Adrenal gland (tissue), 12 donors: Measurements from ENCODE around the gene RGS6. TPM values are rescaled to one million over a fixed set of nuclear protein-coding genes. Genes with fewer than 3 reads are reported as not detected.

Experiments used
- DNase-seq, 7 donors: peaks; one replicate each; pipeline ENCODE4 v3.0.0-alpha.2; 2019 to 2020
- H3K27ac ChIP-seq, 5 donors: fragments of 200-600 bp; sonication (generic) in 4 of 5; 1 replicate in 3 of 5; 2 replicates in 2 of 5; pipeline versions ENCODE4 v1.5.1 to v1.8.0; 2016 to 2020; ENCODE audit warnings: mild to moderate bottlenecking in 1 of 5
- H3K27me3 ChIP-seq: fragments of 200-600 bp; 2 replicates; pipeline ENCODE4 v1.8.0; 2021
- H3K36me3 ChIP-seq, 2 donors: fragments of 200-600 bp; replicated peaks in 1 of 2; 1 replicate in 1 of 2; 2 replicates in 1 of 2; pipeline versions ENCODE4 v1.5.1 to v1.8.0; 2018 to 2022
- H3K4me1 ChIP-seq, 2 donors: fragments of 200-600 bp; replicated peaks in 1 of 2; 1 replicate in 1 of 2; 2 replicates in 1 of 2; pipeline versions ENCODE4 v1.5.1 to v1.8.0; 2018 to 2021
- H3K4me3 ChIP-seq, 4 donors: fragments of 200-600 bp; sonication (generic) in 3 of 4; one replicate each; pipeline ENCODE4 v1.5.1; 2016 to 2018
- H3K9me3 ChIP-seq, 3 donors: fragments of 200-600 bp; sonication (generic) in 1 of 3; replicated peaks in 1 of 3; 1 replicate in 2 of 3; 2 replicates in 1 of 3; pipeline versions ENCODE4 v1.5.1 to v1.8.0; 2016 to 2021
- POLR2A ChIP-seq, 2 donors: fragments of 450-650 bp; IDR thresholded peaks; one replicate each; pipeline ENCODE4 v1.6.1; 2017; ENCODE audit warnings: antibody characterized with exemption in 2 of 2, mild to moderate bottlenecking in 2 of 2, moderate library complexity in 1 of 2
- WGBS, 4 donors: extraction: QIAGEN DNeasy Blood & Tissue Kit in 2 of 4; methylation state at CpG; one replicate each; pipeline versions ENCODE4 v1.1.5 to v1.1.7; 2013 to 2017; 5-methylcytosine and 5-hydroxymethylcytosine counted together
- intact Hi-C, 2 donors: fragments of 100-400 bp; cut with DNase I; formaldehyde crosslinking; loops; one replicate each; pipeline versions ENCODE4 v1.14.1 to v1.15.0; 2022 to 2023
- polyA plus RNA-seq, 3 donors: library from polyadenylated mRNA; stranded (reverse); fragments of 200-250 nt in 2 of 3; fragments of 350-450 nt in 1 of 3; fragmentation: Illumina TruSeq in 1 of 3; extraction: RNeasy Lipid Tissue Mini Kit (QIAGEN cat#74804) in 1 of 3; gene quantifications; one replicate each; pipeline ENCODE4 v1.2.3, GENCODE V29; 2013 to 2014
- total RNA-seq, 9 donors: library from RNA; depleted of rRNA in 4 of 9; stranded (reverse); fragments of >200 nt in 4 of 9; fragments of 120-200 nt in 1 of 9; fragmentation: NEBNext Ultra II Directional in 1 of 9; extraction: Animal tissue kit (Norgen Biotek cat#: 25700) in 1 of 9; gene quantifications; one replicate each; pipeline versions ENCODE4 v1.1.0 to v1.2.4, GENCODE V29; 2013 to 2023
- TF ChIP-seq, protein P1 (sequence below), 6 experiments: fragments of 450-650 bp in 4 of 6; fragments of 200-600 bp in 2 of 6; sonication (generic) in 1 of 6; IDR thresholded peaks; 1 replicate in 5 of 6; 2 replicates in 1 of 6; pipeline versions ENCODE4 v1.5.1 to v1.8.0; 2016 to 2021; ENCODE audit warnings: antibody characterized with exemption in 6 of 6, mild to moderate bottlenecking in 2 of 6, moderate library complexity in 1 of 6
- donor health status: healthy with polysubstance abuse.
- donor health status: Bipolar disorder and iron deficiency.
- donor health status: DM: yes; HTN: yes; CAD: no.
- donor health status: DM: no; HTN: no; CAD: no.
- donor health status: DM: no; HTN: no; CAD: no.
- donor health status: DM: yes; HTN: yes; CAD: no.

RGS6 gene
- total and polyA plus RNA-seq, 12 donors: 0.06 to 4.3 (median 0.41) TPM; not detected in 1

DNA sequence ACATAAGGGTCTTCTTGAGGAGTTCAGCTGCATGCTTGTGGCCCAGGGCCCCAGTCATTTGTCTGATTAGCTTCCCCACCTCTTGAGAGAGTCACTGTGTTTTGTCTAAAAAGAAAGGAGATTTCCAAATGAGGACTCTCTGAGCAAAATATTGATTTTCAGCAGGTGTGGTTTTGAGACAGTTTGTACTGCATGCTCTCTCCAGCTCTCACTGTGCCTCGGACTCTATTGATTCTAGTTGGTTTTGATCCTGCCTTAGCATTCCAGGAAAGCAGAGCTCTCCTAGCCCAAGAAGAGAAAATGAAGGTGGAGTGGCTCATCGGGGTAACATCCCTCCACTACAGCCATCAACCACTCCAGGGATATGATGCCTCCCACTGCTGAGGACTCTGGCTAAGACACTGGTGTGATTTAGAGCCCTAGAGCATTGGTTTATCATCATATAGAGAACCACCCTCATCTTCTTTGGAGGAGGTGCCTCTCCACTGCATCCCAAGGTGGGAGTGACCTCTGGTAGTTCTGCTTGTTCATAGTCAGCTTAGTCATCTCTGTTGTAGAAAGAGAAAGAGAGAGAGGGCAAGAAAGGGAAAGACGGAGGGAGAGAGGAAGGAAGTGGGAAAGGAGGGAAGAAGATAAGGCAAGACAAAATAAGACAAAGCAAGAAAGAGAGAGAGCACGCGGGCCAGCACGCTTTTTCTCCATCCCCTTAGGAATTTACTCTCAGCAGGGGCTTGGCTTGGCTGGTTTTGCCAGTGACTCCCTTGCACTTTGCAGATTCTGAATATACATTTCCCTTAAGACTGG is 596.0 kb downstream of the RGS6 start:
- no peak for TF ChIP-seq POLR2A (IDR thresholded peaks at IDR 0.05)
- TF ChIP-seq, protein P1, sequence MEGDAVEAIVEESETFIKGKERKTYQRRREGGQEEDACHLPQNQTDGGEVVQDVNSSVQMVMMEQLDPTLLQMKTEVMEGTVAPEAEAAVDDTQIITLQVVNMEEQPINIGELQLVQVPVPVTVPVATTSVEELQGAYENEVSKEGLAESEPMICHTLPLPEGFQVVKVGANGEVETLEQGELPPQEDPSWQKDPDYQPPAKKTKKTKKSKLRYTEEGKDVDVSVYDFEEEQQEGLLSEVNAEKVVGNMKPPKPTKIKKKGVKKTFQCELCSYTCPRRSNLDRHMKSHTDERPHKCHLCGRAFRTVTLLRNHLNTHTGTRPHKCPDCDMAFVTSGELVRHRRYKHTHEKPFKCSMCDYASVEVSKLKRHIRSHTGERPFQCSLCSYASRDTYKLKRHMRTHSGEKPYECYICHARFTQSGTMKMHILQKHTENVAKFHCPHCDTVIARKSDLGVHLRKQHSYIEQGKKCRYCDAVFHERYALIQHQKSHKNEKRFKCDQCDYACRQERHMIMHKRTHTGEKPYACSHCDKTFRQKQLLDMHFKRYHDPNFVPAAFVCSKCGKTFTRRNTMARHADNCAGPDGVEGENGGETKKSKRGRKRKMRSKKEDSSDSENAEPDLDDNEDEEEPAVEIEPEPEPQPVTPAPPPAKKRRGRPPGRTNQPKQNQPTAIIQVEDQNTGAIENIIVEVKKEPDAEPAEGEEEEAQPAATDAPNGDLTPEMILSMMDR (IDR thresholded peaks at IDR 0.05): no peak
- no peak overlapping the region for H3K27ac ChIP-seq
- H3K4me1 ChIP-seq: peaks cover 0 to 10% of the 10 kb centered on the region in 2 donors
- intact Hi-C loops: no loop called here
- no peaks in the 10 kb centered on the region for H3K9me3 ChIP-seq
- 68 to 79% (median 74%) methylated on average over 6 of the region's 6 CpGs for WGBS, 4 donors
- H3K4me3 ChIP-seq: no peak overlapping the region
- no peaks in the 10 kb centered on the region for H3K36me3 ChIP-seq
- H3K27me3 ChIP-seq: no peaks in the 10 kb centered on the region
- DNase-seq: no peak

DNA sequence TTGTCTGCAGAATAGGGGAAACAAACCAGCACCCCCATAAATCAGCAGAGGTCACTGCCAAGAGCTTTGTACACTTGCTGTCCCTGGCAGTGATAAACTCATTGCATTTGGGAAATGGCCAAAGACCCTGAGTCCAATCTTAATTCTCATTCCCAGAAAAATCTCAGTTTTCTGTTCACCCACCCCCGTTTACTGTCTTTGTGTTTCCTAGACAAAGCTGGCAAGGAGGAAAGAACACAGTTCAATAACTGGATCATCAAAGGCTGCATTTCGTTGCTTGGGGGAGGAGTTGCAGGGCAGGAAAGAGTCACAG is 596.6 kb downstream of the RGS6 start:
- WGBS, 4 donors: 49 to 72% (median 57%) methylated on average over 2 of the region's 2 CpGs
- Histone ChIP-seq H3K4me3 (no peak overlapping the region), H3K27me3 (no peaks in the 10 kb centered on the region), H3K27ac (no peak overlapping the region), H3K9me3 (no peaks in the 10 kb centered on the region), H3K36me3 (no peaks in the 10 kb centered on the region), H3K4me1 (peaks cover 0 to 10% of the 10 kb centered on the region in 2 donors)
- TF ChIP-seq POLR2A (IDR thresholded peaks at IDR 0.05): no peak
- TF ChIP-seq, protein P1 (IDR thresholded peaks at IDR 0.05): no peak
- no peak for DNase-seq
- intact Hi-C loops: no loop called here

DNA sequence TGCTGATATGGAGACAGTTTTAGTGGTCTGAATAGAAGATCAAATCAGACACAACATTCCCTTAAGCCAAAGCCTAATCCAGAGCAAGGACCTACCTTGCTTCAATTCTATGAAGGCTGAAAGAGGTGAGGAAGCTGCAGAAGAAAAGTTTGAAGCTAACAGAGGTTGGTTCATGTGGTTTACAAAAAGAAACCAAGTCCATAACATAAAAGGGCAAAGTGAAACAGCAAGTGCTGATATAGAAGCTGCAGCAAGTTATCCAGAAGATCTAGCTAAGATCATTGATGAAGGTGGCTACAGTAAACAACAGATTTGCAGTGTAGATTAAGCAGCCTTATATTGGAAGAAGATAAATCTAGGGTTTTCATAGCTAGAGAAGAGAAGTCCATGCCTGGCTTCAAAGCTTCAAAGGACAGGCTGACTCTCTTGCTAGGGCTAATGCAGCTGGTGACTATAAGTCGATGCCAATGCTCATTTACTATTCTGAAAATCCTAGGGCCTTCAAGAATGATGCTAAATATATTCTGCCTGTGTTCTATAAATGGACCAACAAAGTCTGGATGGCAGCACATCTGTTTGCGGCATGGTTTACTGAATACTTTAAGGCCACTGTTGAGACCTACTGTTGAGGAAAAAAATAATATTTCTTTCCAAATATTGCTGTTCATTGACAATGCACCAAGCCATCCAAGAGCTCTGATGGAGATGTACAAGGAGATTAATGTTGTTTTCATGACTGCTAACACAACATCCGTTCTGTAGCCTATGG is 600.6 kb downstream of the RGS6 start:
- TF ChIP-seq POLR2A (IDR thresholded peaks at IDR 0.05): no peak
- TF ChIP-seq, protein P1 (IDR thresholded peaks at IDR 0.05): no peak
- no peaks in the 10 kb centered on the region for H3K9me3 ChIP-seq
- H3K4me1 ChIP-seq: no peaks in the 10 kb centered on the region
- H3K36me3 ChIP-seq: no peaks in the 10 kb centered on the region
- no peak for DNase-seq
- H3K4me3 ChIP-seq: no peak overlapping the region
- H3K27me3 ChIP-seq: no peaks in the 10 kb centered on the region
- intact Hi-C loops: no loop called here
- 75 to 92% (median 86%) methylated on average over 3 of the region's 3 CpGs for WGBS, 4 donors
- no peak overlapping the region for H3K27ac ChIP-seq

DNA sequence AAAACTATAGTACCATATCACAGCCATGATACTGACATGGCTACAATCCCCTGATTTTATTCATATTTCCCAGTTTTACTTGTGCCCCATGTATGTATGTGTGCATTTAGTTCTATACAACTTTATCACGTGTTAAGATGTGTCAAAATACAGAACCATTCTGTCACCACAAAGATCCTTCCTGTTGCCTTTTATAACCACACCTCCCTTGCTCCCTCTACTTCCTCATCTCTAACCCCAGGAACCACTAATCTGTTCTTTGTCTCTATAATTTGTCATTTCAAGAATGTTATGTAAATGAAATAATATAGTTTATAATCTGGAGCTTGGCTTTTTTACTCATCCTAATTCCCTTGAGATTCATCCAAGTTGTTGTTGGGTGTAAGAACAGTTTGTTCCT is 603.3 kb downstream of the RGS6 start:
- Histone ChIP-seq H3K4me3 (no peak overlapping the region), H3K4me1 (no peaks in the 10 kb centered on the region), H3K36me3 (no peaks in the 10 kb centered on the region), H3K27ac (no peak overlapping the region), H3K27me3 (no peaks in the 10 kb centered on the region), H3K9me3 (no peaks in the 10 kb centered on the region)
- TF ChIP-seq, protein P1 (IDR thresholded peaks at IDR 0.05): no peak
- no peak for TF ChIP-seq POLR2A (IDR thresholded peaks at IDR 0.05)
- no peak for DNase-seq
- intact Hi-C loops: no loop called here
- WGBS, 4 donors: 59 to 73% (median 63%) methylated on average over 1 of the region's 1 CpG
